ENCODE measurements around the gene HRH2.
"Not testable (repeated sequence)": the region's sequence is repeated elsewhere in the genome, so short reads cannot be mapped to it uniquely, and the experiment has no call there.

Gene HRH2

DNA sequence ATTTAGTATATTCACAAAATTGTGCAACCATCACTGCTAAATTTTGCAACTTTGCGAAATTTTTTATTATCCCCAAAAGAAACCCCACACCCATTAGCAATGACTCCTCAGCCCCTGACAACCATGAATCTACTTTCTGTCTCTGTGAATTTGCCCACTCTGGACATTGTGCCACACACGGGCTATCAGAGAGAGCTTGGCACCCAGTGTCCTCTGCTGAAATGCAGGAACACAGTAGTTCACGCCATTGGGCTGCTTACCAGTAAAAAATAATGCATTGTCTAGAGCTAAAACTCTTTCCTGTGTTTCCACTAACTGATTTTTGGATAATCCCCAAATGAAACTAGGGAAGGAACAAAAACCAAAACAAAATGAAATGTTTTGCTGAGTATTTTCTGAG lies 60.0 kb downstream of the HRH2 start:
- H3K4me3 ChIP-seq (ENCODE audit: low read length), result no peak overlapping the region
- TF ChIP-seq, protein P1, sequence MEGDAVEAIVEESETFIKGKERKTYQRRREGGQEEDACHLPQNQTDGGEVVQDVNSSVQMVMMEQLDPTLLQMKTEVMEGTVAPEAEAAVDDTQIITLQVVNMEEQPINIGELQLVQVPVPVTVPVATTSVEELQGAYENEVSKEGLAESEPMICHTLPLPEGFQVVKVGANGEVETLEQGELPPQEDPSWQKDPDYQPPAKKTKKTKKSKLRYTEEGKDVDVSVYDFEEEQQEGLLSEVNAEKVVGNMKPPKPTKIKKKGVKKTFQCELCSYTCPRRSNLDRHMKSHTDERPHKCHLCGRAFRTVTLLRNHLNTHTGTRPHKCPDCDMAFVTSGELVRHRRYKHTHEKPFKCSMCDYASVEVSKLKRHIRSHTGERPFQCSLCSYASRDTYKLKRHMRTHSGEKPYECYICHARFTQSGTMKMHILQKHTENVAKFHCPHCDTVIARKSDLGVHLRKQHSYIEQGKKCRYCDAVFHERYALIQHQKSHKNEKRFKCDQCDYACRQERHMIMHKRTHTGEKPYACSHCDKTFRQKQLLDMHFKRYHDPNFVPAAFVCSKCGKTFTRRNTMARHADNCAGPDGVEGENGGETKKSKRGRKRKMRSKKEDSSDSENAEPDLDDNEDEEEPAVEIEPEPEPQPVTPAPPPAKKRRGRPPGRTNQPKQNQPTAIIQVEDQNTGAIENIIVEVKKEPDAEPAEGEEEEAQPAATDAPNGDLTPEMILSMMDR (conservative IDR thresholded peaks at IDR 0.05; ENCODE audit: low read length), result no peak
- no peak for DNase-seq (ENCODE audit: low read depth)

DNA sequence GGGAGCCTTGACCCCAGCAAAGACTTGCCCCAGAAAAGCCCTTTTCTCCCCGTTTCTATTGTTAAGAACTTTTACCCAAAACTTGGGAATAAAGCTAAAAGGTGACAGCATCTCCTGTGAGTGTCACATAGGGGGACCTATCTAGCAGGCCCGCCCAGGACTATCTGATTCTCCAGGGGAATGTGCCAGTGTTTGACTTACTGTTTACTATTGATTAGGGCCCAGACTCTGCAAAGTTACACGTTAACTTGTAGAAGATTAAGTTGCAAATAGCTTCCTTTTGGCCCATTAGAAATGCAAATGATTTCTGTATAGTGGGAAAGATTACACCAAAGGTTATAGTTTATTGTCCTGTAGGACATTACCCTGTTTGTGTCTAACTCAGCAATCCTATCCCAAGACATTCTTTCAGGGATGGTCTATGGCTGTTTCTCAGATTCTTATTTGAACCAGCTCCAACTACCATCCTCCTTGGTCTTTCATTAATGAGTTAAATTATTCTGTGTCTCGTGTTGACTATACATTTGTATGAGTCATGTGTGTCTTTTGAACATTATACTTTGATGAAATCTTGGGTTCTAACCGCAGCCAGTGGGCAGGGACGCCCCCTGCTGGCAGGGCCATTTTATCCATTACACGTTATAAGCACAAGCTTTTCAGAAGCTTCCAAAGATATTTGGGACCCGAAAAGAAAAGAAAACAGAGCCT lies 60.7 kb downstream of the HRH2 start:
- H3K4me3 ChIP-seq (ENCODE audit: low read length), result no peak overlapping the region
- TF ChIP-seq, protein P1 (conservative IDR thresholded peaks at IDR 0.05; ENCODE audit: low read length), result 0 out of 2 replicates have a peak, but pooled peaks have one; percentile 12
- no peak for DNase-seq (ENCODE audit: low read depth)

- not testable (repeated sequence) for H3K4me3 ChIP-seq (ENCODE audit: low read length); DNase-seq (ENCODE audit: low read depth)
These were observed 61.2 kb downstream of the HRH2 start for GRCh38 chr5:175719109-175719432.

DNA sequence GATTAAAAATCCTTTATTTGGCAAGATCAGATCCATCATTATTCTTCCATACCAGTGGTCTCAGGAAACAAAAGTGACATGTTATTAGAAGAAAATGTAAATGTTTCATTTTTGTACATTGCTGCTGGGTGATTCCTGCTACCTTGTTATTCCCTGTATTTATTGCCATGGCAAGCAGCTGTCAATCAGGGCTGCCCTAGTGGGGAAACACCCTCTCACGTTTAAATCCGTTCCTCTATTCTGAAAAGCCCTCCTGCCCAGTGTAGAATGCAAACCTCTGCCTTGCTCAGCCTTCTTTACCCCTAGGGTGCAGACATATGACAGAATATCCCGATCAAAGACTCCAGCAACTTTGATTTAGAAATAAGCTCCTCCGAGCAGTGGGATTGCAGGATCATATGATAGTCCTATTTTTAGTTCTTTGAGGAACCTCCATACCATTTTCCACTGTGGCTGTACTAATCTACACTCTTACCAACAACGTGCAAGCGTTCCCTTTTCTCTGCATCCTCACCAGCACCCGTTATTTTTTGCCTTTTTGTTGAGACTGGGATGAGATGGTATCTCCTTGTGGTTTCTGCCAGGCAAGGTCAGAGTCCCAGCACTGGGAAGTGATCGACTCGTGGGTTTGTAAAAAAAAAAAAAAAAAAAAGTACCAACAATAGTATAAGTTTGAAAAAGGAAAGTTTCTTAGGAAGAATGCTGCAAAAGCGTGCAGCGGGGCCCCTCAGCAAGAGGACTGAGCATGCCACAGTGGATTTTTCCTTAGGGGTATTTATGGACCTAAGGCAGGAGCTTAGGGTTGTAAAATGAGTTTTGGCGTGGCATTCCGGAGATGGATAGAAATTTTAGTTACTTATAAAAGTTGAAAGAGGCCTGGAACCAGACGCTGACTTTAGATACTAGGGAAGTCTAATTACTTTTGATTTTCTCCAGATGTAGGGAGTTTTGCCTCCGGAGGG lies 66.7 kb downstream of the HRH2 start:
- no peak overlapping the region for H3K4me3 ChIP-seq (ENCODE audit: low read length)
- DNase-seq (ENCODE audit: low read depth), result no peak
- TF ChIP-seq, protein P1 (conservative IDR thresholded peaks at IDR 0.05; ENCODE audit: low read length), result no peak

- no peak overlapping the region for H3K4me3 ChIP-seq (ENCODE audit: low read length)
- no peak for DNase-seq (ENCODE audit: low read depth)
- TF ChIP-seq, protein P1 (conservative IDR thresholded peaks at IDR 0.05; ENCODE audit: low read length), result no peak
These were observed 70.4 kb downstream of the HRH2 start for GRCh38 chr5:175728316-175728715.

DNA sequence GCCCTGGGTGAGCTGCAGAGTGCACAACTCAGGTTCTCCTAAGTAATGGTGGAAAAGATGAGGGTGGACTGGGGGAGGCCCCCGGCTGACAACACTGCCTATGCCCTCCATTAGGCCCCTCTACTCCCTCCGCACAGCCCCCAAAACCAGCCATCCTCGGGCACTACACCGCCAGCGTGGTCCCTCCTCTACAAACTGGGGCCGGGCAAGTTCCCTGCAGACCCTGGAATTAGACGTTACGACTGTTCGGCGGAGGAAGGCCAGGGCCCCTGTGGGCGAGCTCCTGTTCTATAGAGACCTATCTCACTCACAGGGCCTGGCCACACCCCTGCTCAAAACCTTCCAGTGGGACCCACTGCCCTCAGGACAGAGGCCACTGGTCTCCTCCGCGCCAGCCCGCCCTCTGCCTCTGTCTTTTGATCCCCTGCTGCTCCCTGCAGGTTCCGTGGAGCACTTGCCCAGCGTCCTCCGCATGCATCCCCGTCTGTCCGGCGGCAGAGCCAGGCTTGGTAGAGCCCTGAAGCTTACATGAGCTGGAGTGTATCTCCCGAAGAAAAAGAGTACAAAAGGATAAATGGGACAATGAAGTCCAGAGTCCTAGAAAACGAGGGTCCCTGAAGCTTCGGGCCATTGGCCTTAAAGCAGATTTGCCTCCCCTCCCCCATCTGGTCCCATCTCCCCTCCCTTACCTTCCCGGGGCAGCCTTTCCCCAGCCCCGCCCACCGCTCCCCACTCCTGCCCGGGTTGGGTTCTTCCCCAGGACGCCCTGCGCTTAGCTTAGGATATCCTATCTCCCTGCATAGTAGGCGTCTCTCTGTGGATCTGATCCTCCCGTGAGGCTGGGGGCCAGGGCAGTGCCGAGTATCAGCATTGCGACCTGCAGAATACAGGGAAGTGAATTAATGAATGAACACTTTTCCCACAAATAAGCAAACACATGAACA lies 71.3 kb downstream of the HRH2 start:
- peak; percentile 0 for DNase-seq (ENCODE audit: low read depth)
- TF ChIP-seq, protein P1 (conservative IDR thresholded peaks at IDR 0.05; ENCODE audit: low read length), result no peak
- H3K4me3 ChIP-seq (ENCODE audit: low read length), result no peak overlapping the region

- peak; percentile 82 for DNase-seq (ENCODE audit: low read depth)
- TF ChIP-seq, protein P1 (conservative IDR thresholded peaks at IDR 0.05; ENCODE audit: low read length), result peak; percentile 94
- no peak overlapping the region for H3K4me3 ChIP-seq (ENCODE audit: low read length)
These were observed 72.0 kb downstream of the HRH2 start for GRCh38 chr5:175729829-175730277.
